NCI-H2171 (cell line): Measurements from ENCODE around the gene LIPE.
"Not testable (repeated sequence)": the region's sequence is repeated elsewhere in the genome, so short reads cannot be mapped to it uniquely, and the experiment has no call there.

Experiments
- DNase-seq: peaks from one replicate; lab custom pipeline; 2025; lab: John Stamatoyannopoulos, UW

The LIPE gene

GRCh38 chr19:42427313-42427712 is at the start of gene LIPE:
TSS of gene LIPE (minus strand) at chr19:42427388. CDS start at chr19:42427149, 239 bp downstream.
- peak; percentile 10 for DNase-seq

- no peak for DNase-seq
Observed at GRCh38 chr19:42475366-42475765, 48.2 kb upstream of the LIPE start.

GRCh38 chr19:42474743-42475142 is 47.6 kb upstream of the LIPE start:
- no peak for DNase-seq

- no peak for DNase-seq
Observed at GRCh38 chr19:42473686-42474085, 46.5 kb upstream of the LIPE start.

- DNase-seq, result no peak
Observed at GRCh38 chr19:42472402-42473147, 45.4 kb upstream of the LIPE start.

- no peak for DNase-seq
Observed at GRCh38 chr19:42471554-42472249, 44.5 kb upstream of the LIPE start.

- DNase-seq, result no peak
Observed at GRCh38 chr19:42469311-42470235, 42.4 kb upstream of the LIPE start.

GRCh38 chr19:42468273-42468796 is 41.1 kb upstream of the LIPE start:
- DNase-seq, result no peak

- DNase-seq, result no peak
Observed at GRCh38 chr19:42467183-42467760, 40.1 kb upstream of the LIPE start.

- DNase-seq, result no peak
Observed at GRCh38 chr19:42466521-42467182, 39.5 kb upstream of the LIPE start.

- DNase-seq, result no peak
Observed at GRCh38 chr19:42465827-42466280, 38.7 kb upstream of the LIPE start.

- DNase-seq, result no peak
Observed at GRCh38 chr19:42461700-42462324, 34.6 kb upstream of the LIPE start.

- not testable (repeated sequence) for DNase-seq
Observed at GRCh38 chr19:42461231-42461630, 34.0 kb upstream of the LIPE start.

- no peak for DNase-seq
Observed at GRCh38 chr19:42459926-42460325, 32.7 kb upstream of the LIPE start.

GRCh38 chr19:42455621-42456081 is 28.5 kb upstream of the LIPE start:
- DNase-seq, result no peak

GRCh38 chr19:42455086-42455485 is 27.9 kb upstream of the LIPE start:
- DNase-seq, result no peak

- no peak for DNase-seq
Observed at GRCh38 chr19:42452590-42452989, 25.4 kb upstream of the LIPE start.

- DNase-seq, result peak; percentile 59
Observed at GRCh38 chr19:42450314-42450934, 23.2 kb upstream of the LIPE start.

GRCh38 chr19:42448306-42448705 is 21.1 kb upstream of the LIPE start:
- not testable (repeated sequence) for DNase-seq

- no peak for DNase-seq
Observed at GRCh38 chr19:42445948-42446347, 18.8 kb upstream of the LIPE start.
